RWPE1 (cell line): ENCODE results near the gene IKZF3.
"Not testable (repeated sequence)": the region's sequence is repeated elsewhere in the genome, so short reads cannot be mapped to it uniquely, and the experiment has no call there.

ENCODE experiments used
- CTCF ChIA-PET: fragments of 350-600 bp; sonication (Branson Sonifier 250); formaldehyde crosslinking; extraction: SDS; loops from one replicate; lab custom pipeline; 2021; lab: Yijun Ruan, JAX
- POLR2A ChIA-PET: fragments of 400-600 bp; formaldehyde crosslinking; extraction: SDS; loops from one replicate; lab custom pipeline; 2020; ENCODE audit warnings: antibody characterized with exemption; ENCODE audit not compliant: low non-redundant PET; lab: Yijun Ruan, JAX
- DNase-seq: peaks from one replicate; pipeline ENCODE4 v3.0.0; 2012; ENCODE audit warnings: low spot score
- H3K27ac ChIP-seq: fragments of 450-650 bp; 2 replicates; pipeline ENCODE4 v1.5.1; 2017
- TF ChIP-seq, protein P1 (sequence below): fragments of 450-650 bp; conservative IDR thresholded peaks from 2 replicates; pipeline ENCODE4 v1.5.1; 2017; ENCODE audit warnings: low read depth, mild to moderate bottlenecking

IKZF3 gene

DNA sequence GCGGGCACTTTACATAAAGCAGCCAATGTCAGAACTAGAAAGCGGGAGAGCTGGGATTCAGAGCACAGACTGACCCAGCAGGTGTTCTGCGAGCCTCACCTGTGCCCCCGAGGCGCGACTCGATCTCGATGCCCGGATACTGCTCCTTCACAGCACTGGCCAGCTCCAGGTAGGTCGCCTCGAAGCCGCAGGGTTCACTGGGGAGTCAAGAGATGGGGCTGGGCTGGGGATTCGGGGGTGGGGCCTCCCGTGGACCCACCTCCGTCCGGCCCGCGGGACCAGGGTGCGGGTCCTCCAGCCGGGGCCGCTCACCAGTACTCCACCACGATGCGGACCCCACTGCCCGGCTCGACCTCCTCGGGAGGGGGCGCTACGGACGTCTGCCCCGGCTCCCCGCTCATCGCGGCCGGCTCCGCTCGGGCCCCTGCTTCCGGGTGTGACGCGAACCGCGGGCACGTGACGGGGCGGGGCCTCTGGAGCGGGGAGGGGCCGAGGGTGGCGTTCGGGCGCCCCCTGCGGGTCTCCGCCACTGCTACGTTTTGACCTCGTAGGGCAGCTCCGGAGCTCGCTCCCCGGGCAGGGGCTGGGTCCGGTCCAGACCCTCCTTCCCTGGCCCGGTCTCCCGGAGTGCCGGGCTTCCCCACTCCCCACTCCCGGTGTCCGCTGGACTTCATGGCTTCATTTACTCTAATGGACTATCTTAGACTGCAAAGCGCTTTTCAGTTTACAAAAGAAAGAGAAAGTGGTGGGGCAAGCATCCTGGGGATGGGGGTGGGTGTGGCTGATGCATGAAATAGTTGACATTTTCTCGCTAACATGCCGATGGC, 133.8 kb downstream of the IKZF3 start, which contains the start of gene MIEN1:
Gene MIEN1, minus strand, starts transcription at position 438 of the 827 bp plus-strand sequence. Its CDS starts 37 bp downstream, at position 401.
- CTCF ChIA-PET: interaction anchor here (0.5 to 1.9 kb wide), 15 partner anchors 9 to 124 kb away, joined by 3 to 11 read pairs (median 4); partner anchors contain the start of genes ERBB2 and PNMT
- TF ChIP-seq, protein P1, sequence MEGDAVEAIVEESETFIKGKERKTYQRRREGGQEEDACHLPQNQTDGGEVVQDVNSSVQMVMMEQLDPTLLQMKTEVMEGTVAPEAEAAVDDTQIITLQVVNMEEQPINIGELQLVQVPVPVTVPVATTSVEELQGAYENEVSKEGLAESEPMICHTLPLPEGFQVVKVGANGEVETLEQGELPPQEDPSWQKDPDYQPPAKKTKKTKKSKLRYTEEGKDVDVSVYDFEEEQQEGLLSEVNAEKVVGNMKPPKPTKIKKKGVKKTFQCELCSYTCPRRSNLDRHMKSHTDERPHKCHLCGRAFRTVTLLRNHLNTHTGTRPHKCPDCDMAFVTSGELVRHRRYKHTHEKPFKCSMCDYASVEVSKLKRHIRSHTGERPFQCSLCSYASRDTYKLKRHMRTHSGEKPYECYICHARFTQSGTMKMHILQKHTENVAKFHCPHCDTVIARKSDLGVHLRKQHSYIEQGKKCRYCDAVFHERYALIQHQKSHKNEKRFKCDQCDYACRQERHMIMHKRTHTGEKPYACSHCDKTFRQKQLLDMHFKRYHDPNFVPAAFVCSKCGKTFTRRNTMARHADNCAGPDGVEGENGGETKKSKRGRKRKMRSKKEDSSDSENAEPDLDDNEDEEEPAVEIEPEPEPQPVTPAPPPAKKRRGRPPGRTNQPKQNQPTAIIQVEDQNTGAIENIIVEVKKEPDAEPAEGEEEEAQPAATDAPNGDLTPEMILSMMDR: peak; percentile 91
- H3K27ac ChIP-seq: peak within 1 kb of the TSS; percentile 74
- peak; percentile 94 for DNase-seq
- POLR2A ChIA-PET: interaction anchor here (0.7 to 1.4 kb wide), 4 partner anchors 9 to 166 kb away, joined by 3 to 7 read pairs (median 6); partner anchors contain the start of gene ERBB2

DNA sequence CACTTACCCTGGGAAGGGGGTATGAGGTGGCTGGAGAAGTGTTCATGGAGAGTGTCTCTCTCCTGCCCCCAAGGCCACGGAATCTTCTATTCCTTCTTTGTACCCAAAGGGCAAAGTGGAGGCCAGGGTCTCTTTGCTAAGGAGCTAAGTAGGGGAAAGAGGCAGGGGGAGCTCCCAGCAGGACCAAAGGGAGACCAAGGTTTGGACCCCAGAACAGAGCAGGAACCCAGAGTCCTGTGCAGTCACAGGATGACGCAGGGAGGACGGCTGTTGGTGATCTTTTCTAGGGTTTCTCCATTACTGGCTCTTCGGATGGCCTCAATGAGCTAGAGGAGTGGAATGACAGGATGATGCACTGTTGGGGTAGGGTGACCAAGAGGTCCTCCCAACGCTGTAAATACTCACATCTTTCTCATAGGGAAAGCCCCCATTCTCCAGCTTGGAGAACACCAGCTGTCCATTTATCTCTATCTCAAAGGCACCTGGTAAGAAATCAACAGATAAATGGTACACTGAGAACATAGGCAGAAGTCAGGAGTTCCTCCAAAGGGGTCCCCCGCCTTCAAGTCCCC, 134.7 kb downstream of the IKZF3 start:
- no peak for DNase-seq
- POLR2A ChIA-PET: interaction anchor here (0.7 to 1.4 kb wide), 3 partner anchors 10 to 167 kb away, joined by 3 to 7 read pairs (median 6); no protein-coding TSS in a partner anchor
- CTCF ChIA-PET: interaction anchor here (0.6 to 1.9 kb wide), 12 partner anchors 10 to 123 kb away, joined by 3 to 11 read pairs (median 4); partner anchors contain the start of genes ERBB2 and PNMT
- TF ChIP-seq, protein P1: no peak
- peak overlapping the region; percentile 74; the same call in 1 of the 2 replicates for H3K27ac ChIP-seq

DNA sequence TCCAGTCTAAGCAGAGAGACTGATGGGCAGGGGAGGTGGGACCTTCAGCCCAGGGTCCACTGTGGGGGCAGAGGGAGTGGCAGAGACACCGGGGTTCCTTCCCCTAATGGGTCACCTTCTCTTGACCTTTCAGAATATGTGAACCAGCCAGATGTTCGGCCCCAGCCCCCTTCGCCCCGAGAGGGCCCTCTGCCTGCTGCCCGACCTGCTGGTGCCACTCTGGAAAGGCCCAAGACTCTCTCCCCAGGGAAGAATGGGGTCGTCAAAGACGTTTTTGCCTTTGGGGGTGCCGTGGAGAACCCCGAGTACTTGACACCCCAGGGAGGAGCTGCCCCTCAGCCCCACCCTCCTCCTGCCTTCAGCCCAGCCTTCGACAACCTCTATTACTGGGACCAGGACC, 136.6 kb downstream of the IKZF3 start:
- TF ChIP-seq, protein P1: no peak
- no peak for DNase-seq
- CTCF ChIA-PET: no interaction called here
- peak overlapping the region; percentile 12; the same call in 1 of the 2 replicates for H3K27ac ChIP-seq
- POLR2A ChIA-PET: no interaction called here

DNA sequence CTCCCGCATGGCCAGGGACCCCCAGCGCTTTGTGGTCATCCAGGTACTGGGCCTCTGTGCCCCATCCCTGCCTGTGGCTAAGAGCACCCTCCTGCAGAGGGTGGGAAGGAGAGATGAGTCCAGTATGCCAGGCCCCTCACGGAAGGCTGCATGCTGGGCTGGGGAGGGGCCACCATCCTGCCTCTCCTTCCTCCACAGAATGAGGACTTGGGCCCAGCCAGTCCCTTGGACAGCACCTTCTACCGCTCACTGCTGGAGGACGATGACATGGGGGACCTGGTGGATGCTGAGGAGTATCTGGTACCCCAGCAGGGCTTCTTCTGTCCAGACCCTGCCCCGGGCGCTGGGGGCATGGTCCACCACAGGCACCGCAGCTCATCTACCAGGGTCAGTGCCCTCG, 137.5 kb downstream of the IKZF3 start:
- TF ChIP-seq, protein P1: no peak
- POLR2A ChIA-PET: no interaction called here

DNA sequence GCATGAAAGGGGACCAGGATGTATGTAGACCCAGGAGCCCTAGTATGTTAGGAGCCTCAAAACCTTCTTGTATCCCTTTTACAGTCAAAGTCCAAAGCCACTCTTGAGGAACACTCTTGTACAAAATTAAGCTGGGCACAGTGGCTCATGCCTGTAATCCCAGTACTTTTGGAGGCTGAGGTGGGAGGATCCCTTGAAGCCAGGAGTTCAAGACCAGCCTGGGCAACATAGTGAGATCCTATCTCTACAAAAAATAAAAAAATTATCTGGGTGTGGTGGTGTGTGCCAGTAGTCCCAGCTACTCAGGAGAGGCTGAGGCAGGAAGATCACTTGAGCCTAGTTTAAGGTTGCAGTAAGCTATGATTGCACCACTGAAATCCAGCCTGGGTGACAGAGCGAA, 138.2 kb downstream of the IKZF3 start:
- DNase-seq, POLR2A ChIA-PET, CTCF ChIA-PET: not testable (repeated sequence)
- peak overlapping the region; percentile 23 for H3K27ac ChIP-seq

More for the DNA sequence above, 137.5 kb downstream of the IKZF3 start:
- CTCF ChIA-PET: no interaction called here
- H3K27ac ChIP-seq: peak overlapping the region; percentile 6; the same call in 1 of the 2 replicates
- DNase-seq: no peak

DNA sequence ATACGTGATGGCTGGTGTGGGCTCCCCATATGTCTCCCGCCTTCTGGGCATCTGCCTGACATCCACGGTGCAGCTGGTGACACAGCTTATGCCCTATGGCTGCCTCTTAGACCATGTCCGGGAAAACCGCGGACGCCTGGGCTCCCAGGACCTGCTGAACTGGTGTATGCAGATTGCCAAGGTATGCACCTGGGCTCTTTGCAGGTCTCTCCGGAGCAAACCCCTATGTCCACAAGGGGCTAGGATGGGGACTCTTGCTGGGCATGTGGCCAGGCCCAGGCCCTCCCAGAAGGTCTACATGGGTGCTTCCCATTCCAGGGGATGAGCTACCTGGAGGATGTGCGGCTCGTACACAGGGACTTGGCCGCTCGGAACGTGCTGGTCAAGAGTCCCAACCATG, 139.4 kb downstream of the IKZF3 start:
- no peak overlapping the region for H3K27ac ChIP-seq
- CTCF ChIA-PET: no interaction called here
- TF ChIP-seq, protein P1: no peak
- POLR2A ChIA-PET: no interaction called here
- DNase-seq: no peak
